GM18867 (cell line): Measurements from ENCODE around the gene CANT1.

Experiments
- ATAC-seq: cut with Tn5 transposase; IDR thresholded peaks from one replicate; pipeline ENCODE4 v1.9.1; 2021; ENCODE audit warnings: mild to moderate bottlenecking, moderate library complexity; ENCODE audit not compliant: unreplicated experiment

Gene CANT1

GRCh38 chr17:78979780-78980623 is 29.6 kb downstream of the CANT1 start, which contains the start of gene LGALS3BP:
Gene LGALS3BP, minus strand, starts transcription at chr17:78979923. Its CDS starts 2,732 bp downstream, at chr17:78977191.
- ATAC-seq = no peak

GRCh38 chr17:78977997-78978973 is 31.3 kb downstream of the CANT1 start:
- ATAC-seq = no peak

- ATAC-seq = no peak
These were observed 32.0 kb downstream of the CANT1 start for GRCh38 chr17:78977681-78977943.

DNA sequence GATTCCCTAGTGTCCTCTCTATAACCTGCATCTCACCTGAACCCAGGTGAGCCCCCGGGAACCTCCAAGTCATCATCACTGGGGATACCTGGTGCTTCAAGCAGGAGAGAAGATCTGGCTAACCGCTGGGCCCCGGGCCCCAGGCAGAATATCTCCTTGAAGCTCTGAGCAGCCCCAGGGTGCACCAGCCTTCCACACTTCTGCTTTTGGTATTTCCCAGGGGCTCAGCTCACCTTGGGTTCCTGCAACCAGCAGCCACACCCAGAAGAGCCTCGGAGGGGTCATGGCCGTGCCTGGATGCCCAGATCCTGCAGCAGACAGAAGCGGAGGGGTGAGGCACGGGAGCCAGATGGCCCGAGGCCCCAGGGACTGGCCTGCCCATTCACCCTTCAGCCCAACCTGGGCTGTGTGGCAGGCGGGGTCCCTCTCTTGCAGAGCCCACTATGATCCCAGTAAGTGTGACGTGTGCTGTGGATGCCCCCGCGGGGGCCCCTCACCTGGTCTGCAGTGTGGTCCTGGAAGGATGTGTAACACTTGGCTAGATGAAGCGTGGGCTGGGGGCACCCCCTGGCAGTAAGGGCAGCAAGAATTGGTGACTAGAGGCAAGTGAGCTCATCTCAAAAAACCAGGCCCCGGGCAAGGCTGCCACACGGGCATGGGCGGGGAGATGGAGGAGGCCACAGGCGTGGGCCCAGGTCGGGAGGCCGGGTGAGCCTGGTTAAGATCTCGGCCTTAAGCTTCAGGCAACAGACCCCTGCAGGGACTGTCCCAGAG is 32.5 kb downstream of the CANT1 start:
- ATAC-seq = no peak

DNA sequence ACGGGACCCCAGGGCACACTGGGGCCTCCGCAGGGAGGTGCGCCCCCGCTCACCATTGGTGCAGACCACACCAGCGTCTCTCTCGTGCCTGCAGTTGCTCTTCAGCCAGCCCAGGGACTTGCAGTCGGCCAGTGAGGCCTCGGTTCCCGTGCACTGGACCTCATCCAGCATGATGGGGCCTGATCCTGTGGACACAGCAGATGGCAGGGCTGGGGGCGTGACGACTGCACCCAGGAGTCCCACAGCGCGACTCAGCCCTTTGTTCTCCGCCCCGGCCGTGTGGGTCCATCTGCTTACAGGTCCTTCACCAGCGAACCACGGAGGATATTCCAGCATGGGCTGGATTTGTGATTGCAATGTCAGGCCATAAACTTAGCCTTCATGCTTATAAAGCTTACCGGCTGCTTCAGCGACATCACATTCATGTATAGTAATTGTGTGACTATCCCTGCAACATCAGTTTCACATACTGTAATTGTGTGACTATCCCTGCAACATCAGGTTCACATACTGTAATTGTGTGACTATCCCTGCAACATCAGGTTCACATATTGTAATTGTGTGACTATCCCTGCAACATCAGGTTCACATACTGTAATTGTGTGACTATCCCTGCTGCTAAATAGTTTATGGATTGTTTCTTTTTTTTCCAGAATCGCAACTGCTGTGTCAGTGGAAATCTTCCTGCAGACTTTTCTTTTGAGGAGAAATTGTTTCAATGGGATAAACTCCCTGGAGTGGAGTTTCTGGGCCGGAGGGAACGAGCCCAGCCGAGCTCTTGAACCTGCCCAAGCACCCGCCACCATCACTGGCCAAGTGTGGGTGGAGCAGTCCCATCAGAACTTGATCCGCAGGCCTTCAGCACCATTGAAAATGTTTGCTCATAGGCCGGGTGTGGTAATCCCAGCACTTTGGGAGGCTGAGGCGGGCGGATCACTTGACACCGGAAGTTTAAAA is 34.7 kb downstream of the CANT1 start:
- ATAC-seq = no peak

DNA sequence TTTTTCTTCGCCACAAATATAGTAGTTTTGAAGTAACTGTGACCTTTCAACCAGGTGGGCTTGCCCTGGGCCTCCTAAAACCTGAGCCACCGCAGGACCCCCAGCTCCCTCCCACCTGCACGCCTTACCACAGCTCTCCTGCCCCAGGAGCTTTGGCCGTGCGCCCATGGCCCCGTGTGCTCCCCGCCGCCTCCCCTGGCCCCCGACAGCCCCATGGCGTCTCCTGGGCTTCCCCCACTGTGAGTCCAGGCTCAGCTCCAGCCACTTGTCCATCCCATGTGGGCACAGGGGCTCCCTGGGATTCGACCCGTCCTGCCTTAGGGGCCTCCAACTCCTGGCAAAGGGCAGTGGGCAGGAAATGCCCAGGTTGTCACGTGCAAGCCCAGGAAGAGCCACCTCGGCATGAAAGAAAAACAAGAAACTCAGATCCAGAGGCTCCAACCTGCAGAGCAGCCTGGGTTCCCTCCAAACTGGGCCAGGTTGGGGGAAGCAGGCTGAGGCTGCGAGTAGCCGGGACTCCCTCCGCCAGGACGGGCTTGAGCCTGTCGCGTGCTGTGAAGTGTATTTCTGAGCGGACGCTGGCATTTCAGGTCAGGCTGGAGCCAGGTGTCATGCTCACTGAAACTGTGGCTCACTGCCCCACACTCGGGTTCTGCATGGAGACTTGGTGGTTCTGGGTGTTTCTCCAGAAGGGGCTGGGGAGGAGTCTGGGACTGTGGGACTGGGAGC is 35.6 kb downstream of the CANT1 start:
- no peak for ATAC-seq

DNA sequence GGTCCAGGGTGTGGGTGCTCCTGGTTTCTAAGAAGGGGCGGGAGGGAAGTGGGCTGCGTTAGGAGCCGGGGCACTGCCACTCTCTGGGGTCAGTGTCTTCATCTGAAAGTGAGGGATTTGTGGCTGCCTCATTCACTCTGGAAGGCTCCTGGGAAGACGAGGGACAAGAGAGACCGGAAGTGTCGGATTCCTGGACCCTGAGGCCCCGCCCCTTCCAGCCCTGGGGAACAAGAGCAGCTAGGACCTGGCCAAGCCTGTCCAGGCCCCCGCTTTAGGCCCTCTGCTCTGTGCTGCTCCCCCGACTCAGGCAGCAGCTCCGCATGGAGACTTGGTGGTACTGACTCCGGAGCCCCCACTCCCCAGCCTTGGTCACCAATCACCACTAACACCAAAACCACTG is 36.4 kb downstream of the CANT1 start:
- no peak for ATAC-seq

DNA sequence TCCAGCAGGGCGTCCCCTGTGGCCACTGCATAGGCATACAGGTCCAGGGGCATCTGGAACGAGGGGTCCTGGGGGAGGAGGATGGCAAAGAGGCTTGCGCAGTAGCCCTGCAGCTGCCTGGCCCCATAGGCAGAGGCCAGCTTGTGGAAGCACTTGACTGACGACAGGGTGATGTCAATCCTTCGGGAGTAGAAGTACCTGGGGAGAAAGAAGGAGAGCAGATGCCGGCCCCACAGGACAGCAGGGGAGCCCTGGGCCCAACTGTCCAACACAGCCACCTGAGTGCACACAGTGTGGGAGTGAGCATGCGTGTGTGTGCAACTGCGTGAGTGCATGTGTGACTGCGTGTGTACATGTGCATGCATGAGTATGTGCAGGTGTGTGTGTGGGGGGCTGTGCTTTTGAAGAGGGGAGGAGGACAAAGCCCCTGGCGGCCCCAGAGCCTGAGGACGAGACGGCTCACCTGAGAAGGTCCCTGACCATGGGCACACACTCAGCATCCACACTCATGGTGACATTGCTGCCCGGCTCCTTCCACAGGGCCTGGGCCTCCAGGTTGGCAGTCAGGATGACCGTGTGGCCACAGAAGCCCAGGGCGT is 37.0 kb downstream of the CANT1 start:
- no peak for ATAC-seq

GRCh38 chr17:78971756-78972506 is 37.6 kb downstream of the CANT1 start:
- no peak for ATAC-seq

- ATAC-seq = no peak
These were observed 38.5 kb downstream of the CANT1 start for GRCh38 chr17:78970834-78971755.

GRCh38 chr17:78969865-78970264 is 39.7 kb downstream of the CANT1 start:
- no peak for ATAC-seq

DNA sequence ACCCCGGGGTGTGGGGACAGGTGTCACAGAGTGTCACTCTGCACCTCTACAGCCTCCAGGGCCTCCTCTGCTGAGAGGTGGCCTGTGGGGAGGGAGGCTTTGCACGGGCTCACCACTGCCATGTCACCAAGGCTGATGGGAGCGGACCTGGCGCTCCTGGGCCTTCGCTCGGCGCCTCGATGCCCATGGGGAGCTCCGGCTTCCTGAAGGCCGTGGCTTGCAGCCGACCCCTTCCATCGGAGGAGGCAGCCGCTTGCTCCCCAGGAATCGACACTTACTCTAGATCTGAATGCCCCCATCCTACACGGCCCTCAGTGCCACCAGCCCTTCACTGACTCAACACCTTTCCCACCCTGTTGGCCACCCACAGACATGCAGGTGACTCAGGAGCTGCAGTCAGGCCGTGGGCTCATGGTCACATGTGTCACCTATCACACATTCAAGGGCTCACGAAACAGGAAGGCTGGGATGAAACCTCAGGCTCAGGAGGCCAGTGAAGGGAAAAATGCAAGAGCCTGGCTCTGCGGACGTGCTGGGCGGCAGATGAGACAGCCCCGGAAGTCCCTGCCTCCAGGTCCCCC is 41.7 kb downstream of the CANT1 start:
- no peak for ATAC-seq

DNA sequence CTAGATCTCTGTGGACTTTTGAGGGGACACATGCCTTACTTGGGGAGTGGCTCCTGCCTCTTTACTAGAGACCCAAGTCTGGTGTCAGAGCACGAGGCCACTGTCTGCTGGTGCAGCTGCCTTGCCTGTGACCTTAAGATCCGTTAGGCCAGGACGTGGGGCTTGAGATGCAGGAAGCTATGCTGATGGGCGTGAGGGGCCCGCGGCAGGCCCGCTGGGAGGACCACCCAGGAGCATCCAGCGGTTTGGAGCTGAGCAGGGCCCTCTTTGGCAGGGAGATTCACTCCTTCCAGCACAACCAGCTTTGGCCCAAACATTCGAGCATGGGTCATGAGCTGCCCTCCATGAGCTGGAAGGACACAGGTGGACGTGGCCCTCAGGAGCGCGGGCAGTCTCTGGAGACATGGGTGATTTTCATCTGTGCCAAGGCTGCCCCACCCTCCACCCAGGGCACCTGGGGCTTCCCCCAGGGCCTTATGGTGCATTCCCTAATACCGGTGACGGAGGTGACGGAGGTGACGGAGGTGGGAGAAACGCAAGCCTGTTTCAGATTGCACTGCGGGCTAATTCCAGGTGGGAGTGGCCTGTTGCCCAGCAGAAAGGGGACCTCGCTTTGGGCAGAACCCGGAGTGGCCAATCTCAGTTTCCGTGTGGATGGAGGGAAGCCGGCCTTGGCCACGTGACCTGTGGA is 42.5 kb downstream of the CANT1 start:
- no peak for ATAC-seq

GRCh38 chr17:78966123-78966813 is 43.3 kb downstream of the CANT1 start:
- ATAC-seq = no peak

DNA sequence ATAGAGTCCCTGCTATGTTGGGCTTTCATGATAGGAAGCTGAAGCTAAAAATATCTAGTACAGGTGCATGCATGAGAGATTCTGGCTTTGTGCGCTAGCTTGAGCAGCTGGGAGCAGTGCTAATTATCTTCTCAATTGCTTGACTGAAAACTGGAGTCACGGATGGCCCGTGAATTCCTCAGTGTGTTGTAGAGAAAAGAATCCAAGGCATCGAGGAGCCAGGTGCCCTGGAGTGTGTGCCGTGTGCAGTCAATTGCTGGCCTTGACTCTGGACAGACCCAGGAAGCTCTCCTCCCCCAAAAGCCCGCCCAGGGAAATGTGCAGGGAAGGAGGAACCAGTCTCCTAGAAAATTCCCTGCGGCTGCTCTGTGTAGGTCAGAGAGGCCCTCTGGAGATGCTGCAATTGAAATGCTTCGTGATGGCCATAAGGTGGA is 44.1 kb downstream of the CANT1 start:
- no peak for ATAC-seq

GRCh38 chr17:78963378-78963777 is 46.2 kb downstream of the CANT1 start:
- no peak for ATAC-seq
